Cardiac muscle cell (in vitro differentiated cells and primary cell): ENCODE measurements around the gene FMNL1. TPM values are rescaled to one million over a fixed set of nuclear protein-coding genes. Genes with fewer than 3 reads are reported as not detected.
A peak's percentile ranks its signal among the peaks of the same experiment; 100 is the strongest.
"Not testable (repeated sequence)": the region's sequence is repeated elsewhere in the genome, so short reads cannot be mapped to it uniquely, and the experiment has no call there.

Source experiments
- DNase-seq, 2 donors: peaks; one replicate each; pipeline versions ENCODE4 v3.0.0 to v3.0.0-alpha.2; 2010 to 2017; ENCODE audit warnings: low read depth in 1 of 2, low spot score in 1 of 2
- H3K27ac ChIP-seq: fragments of 200-600 bp; sonication (generic); 2 replicates; pipeline ENCODE4 v1.5.1; 2016
- H3K27me3 ChIP-seq: fragments of 200-600 bp; sonication (generic); 2 replicates; pipeline ENCODE4 v1.6.0; 2016; ENCODE audit warnings: control low read depth
- H3K36me3 ChIP-seq: fragments of 200-600 bp; sonication (generic); 2 replicates; pipeline ENCODE4 v1.5.1; 2016; ENCODE audit warnings: control low read depth
- H3K4me1 ChIP-seq: fragments of 200-600 bp; sonication (generic); 2 replicates; pipeline ENCODE4 v1.8.1; 2017; ENCODE audit warnings: low read depth, mild to moderate bottlenecking, mixed run types
- H3K4me3 ChIP-seq: fragments of 200-600 bp; sonication (generic); 2 replicates; pipeline ENCODE4 v1.5.1; 2016; ENCODE audit warnings: mild to moderate bottlenecking
- H3K9me3 ChIP-seq: fragments of 200-600 bp; sonication (generic); 2 replicates; pipeline ENCODE4 v1.5.1; 2017; ENCODE audit warnings: low read depth, mild to moderate bottlenecking, control low read depth
- polyA plus RNA-seq: library from polyadenylated mRNA; unstranded; fragments of >200 nt; fragmentation: Nextera tagmentation; extraction: Ambion mirVana; gene quantifications from 2 replicates; pipeline ENCODE4 v1.2.1, GENCODE V29; 2016
- total RNA-seq: library from RNA; depleted of rRNA; stranded (reverse); fragments of >200 nt; gene quantifications from 2 replicates; pipeline ENCODE4 v1.2.3, GENCODE V29; 2016
- TF ChIP-seq, protein P1 (sequence below): IDR thresholded peaks from 2 replicates; pipeline ENCODE4 v1.5.1; 2012; ENCODE audit warnings: low read depth, mild to moderate bottlenecking, low read length

Gene FMNL1
- total and polyA plus RNA-seq, 2 experiments from 2014 or later = 0.51 to 0.83 TPM

DNA sequence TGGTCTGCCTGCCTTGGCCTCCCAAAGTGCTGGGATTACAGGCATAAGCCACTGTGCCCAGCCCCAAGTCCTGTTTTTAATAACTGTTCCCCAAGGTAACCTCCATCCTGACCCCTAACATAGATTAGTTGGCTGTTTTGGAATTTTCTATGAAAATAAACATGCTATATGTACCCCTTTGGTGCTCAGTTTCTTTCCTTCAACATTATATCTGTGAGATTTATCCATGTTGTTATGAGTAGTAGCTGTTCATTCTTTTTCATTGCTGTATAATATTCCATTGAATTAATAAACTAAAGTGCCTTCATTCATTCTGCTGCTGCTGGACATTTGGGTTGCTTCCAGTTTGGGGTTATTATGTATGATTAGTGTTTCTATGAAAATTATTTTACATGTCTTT is 26.3 kb upstream of the FMNL1 start:
- TF ChIP-seq, protein P1, sequence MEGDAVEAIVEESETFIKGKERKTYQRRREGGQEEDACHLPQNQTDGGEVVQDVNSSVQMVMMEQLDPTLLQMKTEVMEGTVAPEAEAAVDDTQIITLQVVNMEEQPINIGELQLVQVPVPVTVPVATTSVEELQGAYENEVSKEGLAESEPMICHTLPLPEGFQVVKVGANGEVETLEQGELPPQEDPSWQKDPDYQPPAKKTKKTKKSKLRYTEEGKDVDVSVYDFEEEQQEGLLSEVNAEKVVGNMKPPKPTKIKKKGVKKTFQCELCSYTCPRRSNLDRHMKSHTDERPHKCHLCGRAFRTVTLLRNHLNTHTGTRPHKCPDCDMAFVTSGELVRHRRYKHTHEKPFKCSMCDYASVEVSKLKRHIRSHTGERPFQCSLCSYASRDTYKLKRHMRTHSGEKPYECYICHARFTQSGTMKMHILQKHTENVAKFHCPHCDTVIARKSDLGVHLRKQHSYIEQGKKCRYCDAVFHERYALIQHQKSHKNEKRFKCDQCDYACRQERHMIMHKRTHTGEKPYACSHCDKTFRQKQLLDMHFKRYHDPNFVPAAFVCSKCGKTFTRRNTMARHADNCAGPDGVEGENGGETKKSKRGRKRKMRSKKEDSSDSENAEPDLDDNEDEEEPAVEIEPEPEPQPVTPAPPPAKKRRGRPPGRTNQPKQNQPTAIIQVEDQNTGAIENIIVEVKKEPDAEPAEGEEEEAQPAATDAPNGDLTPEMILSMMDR = no peak
- Histone ChIP-seq H3K4me3 (no peak overlapping the region), H3K36me3 (no peaks in the 10 kb centered on the region), H3K27ac (no peak overlapping the region), H3K4me1 (peaks cover 6% of the 10 kb centered on the region), H3K9me3 (no peaks in the 10 kb centered on the region), H3K27me3 (no peaks in the 10 kb centered on the region)
- no peak for DNase-seq

DNA sequence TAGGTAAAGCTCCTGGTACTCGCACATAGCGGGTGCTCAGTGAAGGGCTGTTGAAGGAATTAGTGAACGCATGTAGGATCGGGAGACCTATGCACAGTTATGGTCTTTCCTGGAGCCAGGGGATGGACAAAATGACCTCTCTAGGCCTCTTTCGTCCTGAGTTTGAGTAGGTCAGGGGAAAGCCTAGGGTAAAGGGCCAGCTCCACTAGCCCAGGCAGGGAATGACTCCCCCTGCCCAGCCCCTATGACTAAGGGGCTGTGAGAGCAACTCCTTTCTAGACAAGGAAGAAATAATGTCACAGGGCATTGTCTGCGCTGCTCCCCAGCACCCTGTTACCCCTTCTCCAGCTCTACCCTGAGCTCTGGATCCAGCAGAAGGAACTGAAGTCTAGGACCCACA is 24.6 kb upstream of the FMNL1 start:
- Histone ChIP-seq H3K4me3 (no peak overlapping the region), H3K9me3 (no peaks in the 10 kb centered on the region), H3K36me3 (no peaks in the 10 kb centered on the region), H3K27ac (peak overlapping the region; percentile 79), H3K4me1 (peaks cover 6% of the 10 kb centered on the region), H3K27me3 (no peaks in the 10 kb centered on the region)
- no peak for DNase-seq
- TF ChIP-seq, protein P1 = no peak

DNA sequence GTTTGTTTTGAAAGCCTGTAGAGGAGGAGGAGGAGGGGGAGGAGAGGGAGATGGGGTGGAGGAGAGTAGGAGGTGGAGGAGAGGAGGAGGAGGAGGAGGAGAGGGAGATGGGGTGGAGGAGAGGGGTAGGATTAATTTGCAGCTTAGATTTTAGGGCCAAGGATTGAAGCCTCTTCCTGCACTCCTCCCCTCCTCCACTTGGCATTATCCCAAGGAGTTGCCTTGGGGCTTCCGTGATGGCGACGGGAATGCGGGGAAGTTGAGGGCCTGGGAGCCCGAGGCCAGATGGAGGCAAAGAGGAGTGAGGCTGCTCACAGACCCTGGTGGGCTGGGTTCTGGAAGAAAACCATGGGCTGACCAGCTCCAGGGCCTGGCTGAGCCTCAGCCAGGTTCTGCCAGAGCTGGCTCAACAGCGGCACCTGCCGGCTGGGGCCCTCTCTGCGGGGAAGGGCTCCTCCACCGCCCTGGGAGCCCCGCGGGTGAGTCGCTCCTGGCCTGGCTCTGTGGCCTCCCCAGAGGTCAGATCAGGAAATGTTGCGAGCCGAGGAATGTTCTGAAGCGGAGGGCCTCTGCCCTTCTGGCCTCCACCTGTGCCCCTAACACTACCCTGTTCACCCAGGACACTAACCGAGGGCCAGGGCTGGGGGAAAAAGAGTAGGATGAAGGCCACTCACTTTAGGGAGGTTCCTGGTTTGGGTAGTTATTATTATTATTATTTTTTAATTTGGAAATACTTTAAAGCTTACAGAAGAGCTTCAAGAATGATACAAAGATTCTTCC is 23.9 kb upstream of the FMNL1 start:
- TF ChIP-seq, protein P1 = peak; percentile 99
- Histone ChIP-seq H3K4me1 (peaks cover 6% of the 10 kb centered on the region), H3K36me3 (no peaks in the 10 kb centered on the region), H3K27ac (peak overlapping the region; percentile 79), H3K27me3 (no peaks in the 10 kb centered on the region), H3K9me3 (no peaks in the 10 kb centered on the region), H3K4me3 (no peak overlapping the region)
- DNase-seq = peak; percentile 93 to 94

DNA sequence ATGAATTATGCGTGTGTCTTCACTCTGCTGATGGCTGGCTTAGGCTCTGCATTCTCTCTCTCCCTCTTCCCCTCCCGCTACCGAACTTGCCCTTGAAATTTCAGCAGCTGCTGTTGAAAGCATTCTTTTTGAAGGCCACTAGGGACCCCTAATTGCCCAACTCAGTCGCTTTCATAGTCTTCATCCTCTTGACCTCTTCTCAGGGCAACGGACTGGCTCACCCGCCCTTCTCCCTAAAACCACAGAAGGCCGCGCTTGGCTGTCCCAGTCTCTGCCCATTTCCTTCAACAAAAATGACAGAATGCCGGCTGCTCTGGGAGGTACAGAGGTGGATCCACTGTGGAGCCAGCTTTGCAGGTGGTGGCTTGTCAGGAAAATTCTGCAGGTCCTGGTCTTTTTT is 21.0 kb upstream of the FMNL1 start:
- H3K9me3 ChIP-seq = no peaks in the 10 kb centered on the region
- no peak overlapping the region for H3K27ac ChIP-seq
- H3K27me3 ChIP-seq = no peaks in the 10 kb centered on the region
- H3K4me3 ChIP-seq = no peak overlapping the region
- TF ChIP-seq, protein P1 = no peak
- peak in 1 of 2 donors; percentile 70 for DNase-seq
- no peaks in the 10 kb centered on the region for H3K36me3 ChIP-seq
- peaks cover 6% of the 10 kb centered on the region for H3K4me1 ChIP-seq

DNA sequence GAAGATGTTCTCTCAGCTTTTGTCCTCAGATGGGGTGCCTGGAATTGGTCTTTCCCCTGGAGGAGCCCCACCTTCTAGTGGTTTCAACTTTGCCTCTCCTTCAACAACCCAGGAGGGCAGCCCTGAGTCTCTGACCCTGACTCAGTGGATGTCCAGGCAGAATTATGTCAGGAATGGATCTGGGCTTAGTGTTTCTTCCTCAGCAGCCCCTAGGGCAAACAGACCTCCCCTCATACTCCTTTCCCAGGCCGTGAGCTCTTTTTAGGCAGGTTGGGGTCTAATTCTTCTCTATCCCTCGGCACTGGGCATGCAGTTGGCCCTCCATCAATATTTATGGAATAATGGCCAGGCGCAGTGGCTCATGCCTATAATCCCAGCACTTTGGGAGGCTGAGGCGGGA is 20.2 kb upstream of the FMNL1 start:
- no peaks in the 10 kb centered on the region for H3K27me3 ChIP-seq
- H3K27ac ChIP-seq = no peak overlapping the region
- no peaks in the 10 kb centered on the region for H3K9me3 ChIP-seq
- no peak for DNase-seq
- no peak overlapping the region for H3K4me3 ChIP-seq
- TF ChIP-seq, protein P1 = no peak
- peaks cover 6% of the 10 kb centered on the region for H3K4me1 ChIP-seq
- no peaks in the 10 kb centered on the region for H3K36me3 ChIP-seq

DNA sequence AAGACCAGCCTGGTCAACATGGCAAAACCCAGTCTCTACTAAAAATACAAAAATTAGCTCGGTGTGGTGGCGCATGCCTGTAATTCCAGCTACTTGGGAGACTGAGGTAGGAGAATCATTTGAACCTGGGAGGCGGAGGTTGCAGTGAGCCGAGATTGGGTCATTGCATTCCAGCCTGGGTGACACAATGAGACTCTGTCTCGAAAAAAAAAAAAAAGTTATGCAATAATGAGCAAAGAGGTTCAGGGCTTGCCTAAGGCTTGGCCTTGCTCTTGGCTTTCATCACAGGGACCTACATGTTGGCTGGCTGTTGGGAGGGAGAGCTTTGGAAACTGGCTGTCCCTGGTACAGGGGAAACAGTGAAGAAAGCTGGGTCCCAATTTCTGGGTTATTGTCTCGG is 19.8 kb upstream of the FMNL1 start:
- not testable (repeated sequence) for H3K4me3 ChIP-seq, H3K27me3 ChIP-seq, H3K36me3 ChIP-seq, H3K9me3 ChIP-seq, H3K4me1 ChIP-seq, H3K27ac ChIP-seq
- peak in 1 of 2 donors; percentile 81 for DNase-seq
